Skin of body (tissue), 2 donors: Measurements from ENCODE around the gene SPSB2. TPM values are rescaled to one million over a fixed set of nuclear protein-coding genes. Genes with fewer than 3 reads are reported as not detected.

Experiments
- DNase-seq: peaks from one replicate; lab custom pipeline; 2025; lab: John Stamatoyannopoulos, UW
- total RNA-seq: library from RNA; depleted of rRNA; stranded (reverse); fragments of >200 nt; gene quantifications from one replicate; pipeline ENCODE4 v1.2.3, GENCODE V29; 2014

The SPSB2 gene
- total RNA-seq, 1 donor from 2014 or later, result 3.1 TPM

DNA sequence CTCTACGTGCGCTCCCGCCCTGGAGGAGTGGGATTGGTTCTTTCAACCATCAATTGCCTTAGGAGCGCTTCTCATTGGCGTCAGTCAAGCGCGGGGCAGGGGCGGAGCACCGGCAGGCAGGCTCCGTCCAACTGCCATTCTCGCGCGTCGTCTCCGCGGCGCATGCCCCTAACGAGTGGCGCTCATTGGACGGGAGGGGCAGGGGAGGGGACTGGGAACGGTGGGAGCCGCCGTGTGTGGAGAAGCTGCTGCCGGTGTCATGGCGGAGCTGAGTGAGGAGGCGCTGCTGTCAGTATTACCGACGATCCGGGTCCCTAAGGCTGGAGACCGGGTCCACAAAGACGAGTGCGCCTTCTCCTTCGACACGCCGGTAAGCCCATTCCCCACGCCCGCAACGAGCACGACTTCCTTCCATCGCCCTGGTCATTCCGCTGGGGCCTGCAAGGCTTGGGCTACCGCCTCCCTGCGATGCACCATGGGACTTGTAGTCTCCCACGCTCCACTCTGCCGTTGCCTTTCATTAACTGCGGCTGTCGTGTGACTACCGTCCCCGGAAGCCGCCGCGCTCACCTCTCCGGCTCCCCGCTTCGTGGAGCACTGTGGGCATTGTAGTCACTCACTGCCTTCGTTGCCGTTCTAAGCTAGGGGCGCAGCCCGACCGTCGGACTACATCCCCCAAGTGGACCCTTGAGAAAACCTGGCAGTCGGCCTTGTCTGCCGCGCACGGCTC is 21.0 kb downstream of the SPSB2 start, which contains the start of gene USP5:
Gene USP5 (plus strand): TSS at position 230 of the 730 bp plus-strand sequence. CDS start 30 bp downstream, at position 260.
- peak; percentile 100 for DNase-seq

DNA sequence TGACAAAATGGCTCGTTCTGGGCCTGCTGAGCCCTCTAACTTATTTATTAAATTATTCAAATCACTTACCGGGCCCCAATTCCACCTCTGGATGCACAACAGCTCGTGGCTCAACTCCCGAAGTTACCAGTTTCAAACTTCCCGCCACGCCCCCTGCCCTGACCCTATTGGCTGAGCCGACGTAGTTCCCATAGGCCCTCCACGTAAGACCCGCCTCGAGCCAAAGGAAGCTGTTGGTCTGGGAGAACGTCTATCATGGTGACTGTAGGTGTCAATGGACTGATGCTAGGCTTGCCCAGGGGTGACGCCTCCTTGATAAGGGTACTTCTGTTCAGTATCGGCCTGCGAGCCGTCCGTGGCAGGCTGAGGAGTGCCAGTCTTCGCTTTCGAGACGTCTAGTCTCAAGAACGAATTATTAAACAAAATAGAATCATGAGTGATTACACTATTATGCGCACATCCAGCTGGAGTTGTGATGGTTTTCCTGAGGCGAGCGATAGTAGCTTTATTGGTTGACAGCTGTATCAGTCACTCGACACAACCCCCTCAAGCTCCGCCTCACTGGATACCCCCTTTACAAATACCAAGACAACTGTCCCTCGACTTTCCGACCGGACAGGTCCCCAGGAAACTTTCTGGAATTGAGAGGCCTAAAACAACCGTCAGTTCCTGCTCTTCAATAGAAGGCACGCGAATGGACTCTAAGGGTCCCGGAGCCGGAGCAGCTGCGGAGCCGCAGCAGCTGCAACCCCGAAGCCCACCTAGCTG is 21.8 kb downstream of the SPSB2 start, which contains the start of gene CDCA3:
Gene CDCA3 (minus strand): TSS at position 134 of the 768 bp plus-strand sequence. CDS start 334 bp downstream, outside the sequence.
- DNase-seq, result peak; percentile 98

DNA sequence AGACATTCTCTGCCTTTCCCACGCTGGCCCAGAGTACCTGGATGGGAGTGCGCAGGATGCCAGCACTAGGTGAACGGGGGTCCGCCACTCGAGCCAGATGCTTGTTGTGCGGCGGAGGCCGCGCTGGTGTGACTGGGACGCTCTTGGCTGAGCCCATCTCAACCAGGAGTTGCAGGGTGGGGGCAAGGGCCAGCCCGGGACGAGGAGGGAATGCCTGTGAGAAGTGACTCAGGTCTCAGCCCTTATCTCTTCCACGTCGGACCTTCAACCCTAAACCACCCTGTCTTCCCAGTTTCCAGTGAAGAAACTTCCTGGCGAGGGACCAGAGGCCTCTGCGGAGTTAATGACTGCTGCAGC is 22.3 kb downstream of the SPSB2 start:
- no peak for DNase-seq

GRCh38 chr12:6849976-6850560 is 23.0 kb downstream of the SPSB2 start:
- no peak for DNase-seq

DNA sequence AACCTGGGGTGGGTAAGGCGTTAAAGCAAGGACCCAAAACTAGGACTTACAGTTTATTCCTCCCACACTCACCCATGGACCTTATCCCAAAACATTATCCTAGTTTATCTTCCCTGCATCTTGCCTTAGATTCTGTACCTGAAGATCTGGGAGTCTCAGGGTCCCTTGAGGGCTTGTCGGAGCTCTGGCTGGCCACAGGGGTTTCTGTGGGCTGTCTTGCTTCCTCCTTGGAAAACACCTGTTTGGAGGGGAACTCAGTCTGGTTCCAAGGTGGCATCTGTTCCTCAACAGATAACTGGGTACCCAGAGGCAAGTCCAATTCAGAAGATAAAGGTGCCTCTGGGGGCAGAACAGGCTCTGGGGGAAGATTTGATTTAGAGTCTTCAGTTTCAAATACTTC is 23.7 kb downstream of the SPSB2 start:
- DNase-seq, result no peak

DNA sequence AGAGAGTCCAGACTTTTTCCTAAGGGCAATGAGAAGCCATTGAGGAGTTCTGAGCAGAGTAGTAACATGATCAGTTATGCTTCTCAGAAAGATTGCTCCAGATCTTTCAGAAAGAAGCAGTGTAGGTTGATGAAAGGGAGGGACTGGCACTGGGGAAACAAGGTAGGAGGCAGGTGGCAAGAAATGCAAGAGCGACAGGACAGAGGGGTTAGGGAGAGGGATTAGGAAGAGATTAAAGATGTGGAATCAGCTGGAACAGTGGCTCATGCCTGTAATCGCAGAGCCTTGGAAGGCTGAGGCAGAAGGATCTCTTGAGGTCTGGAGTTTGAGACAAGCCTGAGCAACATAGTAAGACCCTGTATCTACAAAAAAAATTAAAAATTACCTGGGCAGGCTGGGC is 25.4 kb downstream of the SPSB2 start:
- DNase-seq, result no peak

GRCh38 chr12:6846316-6846869 is 26.7 kb downstream of the SPSB2 start:
- no peak for DNase-seq

- no peak for DNase-seq
Observed at GRCh38 chr12:6845395-6845794, 27.7 kb downstream of the SPSB2 start.

GRCh38 chr12:6843118-6843902 is 29.8 kb downstream of the SPSB2 start:
- no peak for DNase-seq

GRCh38 chr12:6842075-6842474 is 31.0 kb downstream of the SPSB2 start:
- no peak for DNase-seq

GRCh38 chr12:6840761-6841515 is 32.2 kb downstream of the SPSB2 start, which contains the start of gene GNB3:
Gene GNB3, plus strand, starts transcription at chr12:6840925. Its CDS starts 363 bp downstream, at chr12:6841288.
- no peak for DNase-seq

DNA sequence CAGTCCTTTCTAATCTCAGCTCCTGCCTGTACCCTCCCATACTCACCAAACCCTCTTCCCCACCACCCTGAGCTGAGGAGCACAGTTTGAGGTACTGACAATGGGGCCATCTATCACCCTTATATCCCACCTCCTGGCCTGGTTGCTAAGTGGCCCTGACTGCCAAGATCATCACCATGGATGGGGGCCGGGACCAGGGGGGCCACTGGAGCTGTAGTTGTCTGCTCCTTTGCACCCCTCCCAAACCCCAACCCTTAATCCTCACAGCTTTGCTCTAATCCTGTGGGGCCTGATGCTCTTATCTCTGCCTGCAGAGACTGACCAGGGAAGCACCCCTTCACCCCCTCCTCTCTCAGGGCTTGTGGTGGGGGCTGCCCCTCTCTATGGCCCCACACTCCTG is 32.8 kb downstream of the SPSB2 start:
- DNase-seq, result no peak

GRCh38 chr12:6839482-6840201 is 33.5 kb downstream of the SPSB2 start:
- no peak for DNase-seq

- DNase-seq, result no peak
Observed at GRCh38 chr12:6838854-6839253, 34.2 kb downstream of the SPSB2 start.

DNA sequence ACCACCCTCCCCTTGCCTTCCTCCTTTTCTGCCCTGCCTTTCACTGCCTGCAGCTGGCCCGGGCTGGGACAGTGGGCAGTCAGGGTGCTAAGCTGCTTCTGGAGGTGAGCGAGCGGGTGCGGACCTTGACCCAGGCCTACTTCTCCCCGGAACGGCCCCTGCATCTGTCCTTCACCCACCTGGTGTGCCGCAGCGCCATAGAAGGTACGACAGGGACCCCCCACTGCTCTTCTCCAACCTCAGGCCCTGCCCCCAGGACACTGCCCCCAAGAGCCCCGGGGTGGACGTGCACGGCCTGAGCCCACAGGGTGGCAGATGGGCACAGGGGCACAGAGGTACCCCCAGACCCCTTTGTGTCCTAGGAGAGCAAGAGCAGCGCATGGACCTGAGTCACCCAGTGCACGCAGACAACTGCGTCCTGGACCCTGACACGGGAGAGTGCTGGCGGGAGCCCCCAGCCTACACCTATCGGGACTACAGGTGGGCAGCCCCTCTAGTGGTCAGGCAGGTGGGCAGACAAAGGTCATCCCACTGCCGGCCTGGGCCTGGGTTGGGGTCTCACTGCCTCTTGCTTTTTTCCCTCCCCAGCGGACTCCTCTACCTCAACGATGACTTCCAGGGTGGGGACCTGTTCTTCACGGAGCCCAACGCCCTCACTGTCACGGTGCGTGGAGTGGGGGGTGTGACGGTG is 35.6 kb downstream of the SPSB2 start:
- no peak for DNase-seq

GRCh38 chr12:6836851-6837250 is 36.3 kb downstream of the SPSB2 start:
- DNase-seq, result no peak

DNA sequence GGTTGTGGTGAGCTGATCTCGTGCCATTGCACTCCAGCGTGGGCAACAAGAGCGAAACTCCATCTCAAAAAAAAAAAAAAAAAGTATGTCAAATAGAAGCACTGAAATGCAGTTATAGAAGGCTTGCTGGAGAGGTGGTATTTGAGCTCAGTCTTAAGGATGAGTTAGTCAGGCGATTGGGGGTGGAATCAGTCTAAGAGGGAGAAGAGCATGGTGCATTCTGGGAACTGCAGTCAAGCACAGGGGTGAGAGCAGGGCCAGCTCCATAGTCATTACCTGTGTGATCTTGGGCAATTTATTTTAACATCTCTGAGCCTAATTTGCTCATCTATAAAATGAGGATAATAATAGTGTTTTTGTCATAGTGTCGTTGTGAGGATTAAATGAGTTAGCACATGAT is 38.2 kb downstream of the SPSB2 start:
- DNase-seq, result no peak

DNA sequence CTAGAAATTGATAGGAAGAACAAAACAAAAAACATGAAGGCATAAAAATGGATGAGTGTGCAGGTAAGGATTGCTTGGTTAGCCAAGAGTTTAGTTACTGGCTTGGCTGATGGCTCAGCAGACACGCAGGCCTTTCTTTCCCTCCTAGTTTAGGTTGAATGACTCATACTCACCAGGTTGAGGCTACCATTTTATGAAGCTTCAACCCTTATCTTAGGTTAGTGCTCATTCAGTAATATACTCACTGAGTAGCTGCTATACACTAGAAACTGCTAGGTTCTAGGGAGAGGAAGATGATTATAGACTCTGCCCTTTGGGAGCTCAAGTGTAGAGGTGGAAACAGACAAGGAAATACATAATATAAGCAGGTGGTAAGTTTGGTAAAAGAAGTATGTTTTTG is 38.8 kb downstream of the SPSB2 start:
- DNase-seq, result no peak
